Retina (tissue), 1 donor: Measurements from ENCODE around the gene DOHH.
"Not testable (repeated sequence)": the region's sequence is repeated elsewhere in the genome, so short reads cannot be mapped to it uniquely, and the experiment has no call there.

Experiments
- DNase-seq: peaks from one replicate; pipeline ENCODE4 v3.0.0-alpha.2; 2016

DOHH gene

DNA sequence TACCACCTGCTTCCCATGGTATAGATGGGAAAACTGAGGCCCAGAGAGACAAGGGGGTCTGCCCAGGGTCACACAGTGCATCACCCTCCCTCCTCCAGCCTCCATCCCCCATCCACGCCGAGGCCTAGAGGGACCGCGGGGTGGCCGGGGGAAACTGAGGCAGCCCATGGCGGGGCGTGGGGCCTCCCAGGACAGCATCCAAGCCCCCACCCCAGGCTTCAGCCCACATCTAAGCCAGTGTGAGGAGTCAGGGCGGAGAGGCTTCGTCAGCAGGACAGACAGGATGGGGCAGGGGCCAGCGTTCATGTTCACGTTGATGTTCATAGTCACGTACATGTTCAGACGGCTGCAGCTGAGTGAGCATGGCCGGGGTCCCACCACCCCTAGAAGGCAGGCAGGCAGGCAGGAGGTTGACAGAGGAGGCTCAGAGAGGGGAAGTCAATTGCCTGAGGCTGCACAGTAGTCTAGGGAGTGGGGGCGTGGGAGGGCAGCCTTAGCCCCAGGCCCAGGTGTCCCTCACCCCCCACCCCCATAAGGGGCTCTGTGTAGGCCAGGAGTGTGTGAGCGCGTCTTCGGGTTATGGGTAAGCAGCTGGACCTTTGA is 43.4 kb downstream of the DOHH start:
- DNase-seq, result no peak

DNA sequence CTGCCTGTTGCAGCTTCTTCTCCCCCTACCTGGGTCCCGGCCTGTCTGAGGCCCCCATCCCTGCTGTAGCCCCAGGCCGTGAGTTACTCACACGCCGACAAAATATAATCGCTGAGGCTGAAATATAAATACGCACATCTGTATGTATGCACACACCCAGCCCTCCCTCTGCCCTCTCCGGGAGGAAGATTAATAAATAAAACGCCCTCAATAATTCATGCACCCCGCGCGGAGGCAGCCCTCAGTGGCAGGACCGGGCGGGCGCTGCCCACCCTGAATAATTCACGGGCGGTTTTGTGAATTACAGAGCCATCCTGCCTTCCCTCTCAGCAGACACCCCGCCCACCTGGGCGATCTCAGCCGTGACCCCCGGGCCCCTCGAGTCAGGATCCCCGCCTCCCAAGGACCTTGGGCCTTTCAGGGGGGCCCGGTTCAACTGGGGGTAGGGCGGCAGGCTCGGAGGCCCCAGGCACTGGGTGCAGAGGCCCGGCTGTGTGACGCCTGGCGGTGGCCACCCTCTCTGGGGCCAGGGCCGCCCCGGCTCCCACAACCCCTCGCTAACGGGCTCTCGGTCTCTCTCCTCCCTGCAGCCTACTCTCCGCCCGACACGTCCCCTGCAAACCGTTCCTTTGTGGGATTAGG is 44.4 kb downstream of the DOHH start:
- peak; percentile 69 for DNase-seq

DNA sequence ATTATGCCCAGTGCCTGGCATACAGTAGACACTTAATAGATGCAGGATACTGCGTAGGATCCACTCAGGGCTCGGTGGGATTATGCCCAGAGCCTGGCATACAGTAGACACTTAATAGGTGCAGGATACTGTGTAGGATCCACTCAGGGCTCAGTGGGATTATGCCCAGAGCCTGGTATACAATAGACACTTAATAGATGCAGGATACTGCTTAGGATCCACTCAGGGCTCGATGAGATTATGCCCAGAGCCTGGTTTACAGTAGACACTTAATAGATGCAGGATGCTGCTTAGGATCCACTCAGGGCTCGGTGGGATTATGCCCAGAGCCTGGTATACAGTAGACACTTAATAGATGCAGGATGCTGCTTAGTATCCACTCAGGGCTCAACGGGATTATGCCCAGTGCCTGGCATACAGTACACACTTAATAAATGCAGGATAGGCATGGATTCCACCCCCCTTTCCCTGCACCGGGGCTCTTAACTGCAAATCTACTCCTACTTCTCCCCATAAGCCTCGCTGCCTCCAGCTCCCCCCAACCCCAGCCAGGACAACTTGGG is 45.0 kb downstream of the DOHH start:
- no peak for DNase-seq

- DNase-seq, result no peak
Measured at GRCh38 chr19:3454656-3455392, 45.6 kb downstream of the DOHH start.

GRCh38 chr19:3453840-3454239 is 46.6 kb downstream of the DOHH start:
- no peak for DNase-seq

- not testable (repeated sequence) for DNase-seq
Measured at GRCh38 chr19:3452942-3453214, 47.6 kb downstream of the DOHH start.

DNA sequence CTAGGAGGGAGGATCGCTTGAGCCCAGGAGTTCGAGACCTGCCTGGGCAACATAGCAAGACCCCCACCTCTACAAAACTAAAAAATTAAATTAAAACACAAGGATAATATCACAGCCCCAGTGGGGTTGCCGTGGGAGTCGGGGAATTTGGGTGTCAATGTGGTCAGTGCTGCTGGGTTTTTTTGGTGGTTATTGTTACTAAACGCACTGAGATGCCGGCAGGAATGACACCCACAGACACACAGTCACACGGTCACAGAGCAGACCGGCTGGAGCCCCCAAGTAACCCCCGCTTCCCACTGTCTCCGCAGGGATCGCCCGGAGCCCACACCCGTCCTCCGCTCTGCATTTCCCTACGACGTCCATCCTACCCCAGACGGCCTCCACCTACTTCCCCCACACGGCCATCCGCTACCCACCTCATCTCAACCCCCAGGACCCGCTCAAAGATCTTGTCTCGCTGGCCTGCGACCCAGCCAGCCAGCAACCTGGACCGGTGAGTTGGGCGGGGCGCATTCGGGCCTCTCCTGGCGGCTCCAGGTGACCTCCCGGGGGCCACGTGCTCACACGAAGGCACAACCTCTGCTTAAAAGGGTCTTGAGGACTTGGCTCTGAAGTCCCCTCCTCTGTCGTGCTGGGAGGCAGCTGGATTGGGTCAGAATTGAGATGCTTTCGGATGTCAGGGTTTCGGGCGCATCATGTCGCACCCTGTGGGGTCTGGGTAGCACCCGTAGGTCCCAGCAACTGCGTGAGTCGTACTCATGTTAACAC is 48.1 kb downstream of the DOHH start:
- no peak for DNase-seq

DNA sequence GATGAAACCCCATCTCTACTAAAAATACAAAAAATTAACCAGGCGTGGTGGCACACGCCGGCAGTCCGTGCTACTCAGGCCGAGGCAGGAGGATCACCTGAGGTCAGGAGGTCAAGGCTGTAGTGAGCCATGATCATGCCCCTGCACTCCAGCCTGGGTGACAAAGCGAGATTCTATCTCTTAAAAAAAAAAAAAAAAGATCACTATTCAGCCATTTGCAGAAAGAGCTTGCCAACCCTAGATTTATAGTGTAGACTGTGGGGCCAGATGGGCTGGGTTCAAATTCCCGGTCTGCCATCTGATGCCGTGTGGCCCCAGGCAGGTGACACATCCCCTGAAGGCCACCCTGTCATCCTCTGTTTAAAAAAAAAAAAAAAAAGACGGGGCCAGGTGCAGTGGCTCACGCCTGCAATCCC is 49.0 kb downstream of the DOHH start:
- no peak for DNase-seq

DNA sequence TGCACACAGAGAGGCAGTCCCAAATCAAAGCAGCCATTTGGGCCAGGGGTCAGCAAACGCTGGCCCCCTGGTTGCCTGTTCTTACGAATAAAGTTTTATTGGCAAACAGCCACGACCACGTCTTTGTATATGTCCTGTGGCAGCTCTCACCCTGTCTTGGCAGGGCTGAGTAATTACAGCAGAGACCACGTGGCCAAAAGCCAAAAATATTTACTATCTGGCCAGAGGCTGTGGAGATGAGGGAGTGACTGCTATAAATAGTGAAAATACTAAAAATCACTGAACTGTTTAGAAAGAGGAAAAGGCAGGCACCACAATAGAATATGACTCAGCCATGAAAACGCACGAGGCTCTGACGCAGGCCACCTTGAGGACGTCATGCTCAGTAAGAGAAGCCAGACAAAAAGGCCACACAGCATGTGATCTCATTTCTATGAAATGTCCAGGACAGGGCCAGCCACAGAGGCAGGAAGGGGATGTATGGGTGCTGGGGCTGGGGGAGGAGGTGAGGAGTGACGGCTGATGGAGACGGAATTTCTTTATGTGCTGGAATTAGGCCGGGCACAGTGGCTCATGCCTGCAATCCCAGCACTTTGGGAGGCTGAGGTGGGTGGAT is 49.6 kb downstream of the DOHH start:
- no peak for DNase-seq

DNA sequence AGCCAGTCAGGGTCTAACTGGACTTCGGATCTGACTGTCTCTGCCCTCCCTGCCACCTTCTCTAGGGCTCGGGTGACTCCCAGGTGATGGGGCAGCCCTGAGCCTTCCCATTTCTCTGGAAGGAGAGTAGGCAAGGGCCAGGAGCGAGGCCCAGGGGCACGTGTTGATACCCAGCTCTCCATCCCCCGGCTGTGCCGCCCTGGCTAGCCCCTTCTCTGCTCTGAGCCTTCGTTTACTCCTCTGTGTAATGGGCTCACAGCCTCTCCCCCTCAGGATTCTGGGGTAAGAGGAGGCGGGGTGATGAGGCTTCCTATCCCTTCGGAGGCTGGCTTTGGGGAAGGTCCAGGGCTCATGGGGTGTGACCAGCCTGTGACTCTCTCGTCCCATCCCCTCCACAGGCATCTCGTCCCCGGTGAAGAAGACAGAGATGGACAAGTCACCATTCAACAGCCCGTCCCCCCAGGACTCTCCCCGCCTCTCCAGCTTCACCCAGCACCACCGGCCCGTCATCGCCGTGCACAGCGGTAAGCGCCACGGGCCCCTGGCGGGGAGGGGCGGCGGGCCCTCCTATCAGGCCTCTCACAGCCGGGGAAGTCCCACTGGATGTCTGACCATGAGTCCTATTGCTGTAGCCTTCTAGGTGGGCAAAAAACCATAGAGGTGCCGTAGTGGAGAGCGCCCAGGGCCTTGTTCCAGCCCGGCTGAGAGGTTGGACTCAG is 51.7 kb downstream of the DOHH start:
- DNase-seq, result no peak

- DNase-seq, result not testable (repeated sequence)
Measured at GRCh38 chr19:3446657-3447056, 53.8 kb downstream of the DOHH start.

GRCh38 chr19:3444695-3445234 is 55.7 kb downstream of the DOHH start:
- DNase-seq, result no peak

GRCh38 chr19:3443840-3444694 is 56.4 kb downstream of the DOHH start:
- DNase-seq, result peak; percentile 83

DNA sequence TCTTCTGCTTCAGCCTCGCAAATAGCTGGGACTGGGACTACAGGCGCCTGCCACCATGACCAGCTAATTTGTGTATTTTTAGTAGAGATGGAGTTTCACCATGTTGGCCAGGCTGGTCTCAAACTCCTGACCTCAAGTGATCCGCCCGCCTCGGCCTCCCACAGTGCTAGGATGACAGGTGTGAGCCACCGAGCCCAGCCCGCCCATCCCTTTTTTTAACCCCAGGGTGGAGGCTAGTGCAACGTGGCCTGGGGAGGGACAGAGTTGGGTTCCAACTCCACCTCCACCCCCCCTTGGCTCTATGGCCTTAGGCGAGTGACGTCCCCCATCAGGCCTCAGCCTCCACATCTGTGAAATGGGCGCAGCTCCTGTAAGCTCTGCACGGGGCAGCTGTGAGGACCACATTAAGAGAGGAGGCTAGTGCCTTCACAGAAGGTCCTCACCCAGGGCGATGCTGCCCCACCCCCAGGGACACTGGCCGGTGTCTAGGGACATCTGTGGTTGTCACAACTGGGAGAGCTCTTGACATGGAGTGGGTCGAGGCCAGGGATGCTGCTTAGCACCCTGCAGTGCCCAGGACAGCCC is 57.9 kb downstream of the DOHH start:
- no peak for DNase-seq

DNA sequence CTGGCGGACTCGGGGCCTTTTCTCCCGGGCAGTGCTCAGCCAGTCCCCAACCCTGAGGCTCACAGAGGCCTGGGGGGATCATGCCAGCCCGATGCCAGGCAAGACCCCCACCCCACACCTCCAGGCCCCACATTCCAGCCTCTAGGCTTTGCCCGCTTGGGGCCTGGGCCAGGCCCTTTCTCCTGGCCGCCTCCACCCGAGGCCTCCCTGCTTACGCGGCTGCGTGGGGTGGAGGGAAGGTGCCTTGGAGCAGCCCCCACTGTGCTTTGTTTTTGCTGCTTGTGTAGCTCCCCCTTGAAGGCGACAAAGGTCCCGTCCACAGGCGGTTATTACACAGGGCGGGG is 58.5 kb downstream of the DOHH start:
- peak; percentile 70 for DNase-seq

- DNase-seq, result no peak
Measured at GRCh38 chr19:3441089-3441985, 59.1 kb downstream of the DOHH start.
